Pancreas (tissue), 10 donors: ENCODE results near the gene PLPP1. TPM values are rescaled to one million over a fixed set of nuclear protein-coding genes. Genes with fewer than 3 reads are reported as not detected.

Experiments
- ATAC-seq, 4 donors: fragments of 200-7000 bp; cut with Tn5 transposase; one replicate each; pipeline versions ENCODE4 v1.8.0 to v1.9.1; 2020; ENCODE audit warnings: mild to moderate bottlenecking in 4 of 4, moderate library complexity in 4 of 4
- DNase-seq, 6 donors: peaks; one replicate each; pipeline ENCODE4 v3.0.0-alpha.2; 2020
- FAIRE-seq: peaks from 2 replicates; lab custom pipeline; 2012; peaks lifted over from hg19 to GRCh38; lab: Jason Lieb, UNC
- H3K27ac ChIP-seq, 4 donors: fragments of 200-600 bp; sonication (generic); 1 replicate in 3 of 4; 2 replicates in 1 of 4; pipeline versions ENCODE4 v1.5.0 to v1.8.0; 2020
- H3K27me3 ChIP-seq, 4 donors: fragments of 200-600 bp; one replicate each; pipeline ENCODE4 v1.8.0; 2021
- H3K36me3 ChIP-seq, 3 donors: fragments of 200-600 bp; sonication (generic) in 1 of 3; one replicate each; pipeline versions ENCODE4 v1.5.0 to v1.8.0; 2020 to 2021
- H3K4me1 ChIP-seq, 3 donors: fragments of 200-600 bp; one replicate each; pipeline ENCODE4 v1.8.0; 2021
- H3K4me3 ChIP-seq, 4 donors: fragments of 200-600 bp; sonication (generic) in 2 of 4; one replicate each; pipeline versions ENCODE4 v1.5.0 to v1.8.0; 2020 to 2021
- H3K9me3 ChIP-seq, 4 donors: fragments of 200-600 bp; one replicate each; pipeline ENCODE4 v1.8.0; 2021
- CTCF ChIP-seq, 4 donors: fragments of 200-600 bp; sonication (generic) in 3 of 4; IDR thresholded peaks; one replicate each; pipeline versions ENCODE4 v1.5.0 to v1.8.0; 2021; ENCODE audit warnings: antibody characterized with exemption in 4 of 4
- WGBS, 2 donors: extraction: QIAGEN DNeasy Blood & Tissue Kit; methylation state at CpG; one replicate each; pipeline ENCODE4 v1.1.7; 2013; 5-methylcytosine and 5-hydroxymethylcytosine counted together
- intact Hi-C, 3 donors: fragments of 100-400 bp; cut with DNase I; formaldehyde crosslinking; loops; one replicate each; pipeline versions ENCODE4 v1.11.1 to v1.14.2; 2022
- polyA plus RNA-seq, 2 donors: library from polyadenylated mRNA; stranded (reverse); fragments of 200-250 nt; gene quantifications; one replicate each; pipeline ENCODE4 v1.2.3, GENCODE V29; 2013
- total RNA-seq, 6 donors: library from RNA; stranded (reverse); fragmentation: NEBNext Ultra II Directional in 4 of 6; extraction: Animal tissue kit (Norgen Biotek cat#: 25700) in 4 of 6; gene quantifications; one replicate each; pipeline versions ENCODE4 v1.2.1 to v1.2.4, GENCODE V29; 2021 to 2023
- donor health status: healthy with polysubstance abuse.
- donor health status: DM: no; HTN: no; CAD: no; lungs with moderate emphysema.
- donor health status: DM: no; HTN: no; CAD: no.
- donor health status: control.
- donor health status: control.
- donor health status: Bipolar disorder and iron deficiency.
- donor health status: DM: yes; HTN: yes; CAD: no.
- donor health status: DM: no; HTN: no; CAD: no.
- donor health status: DM: no; HTN: no; CAD: no.
- donor health status: DM: yes; HTN: yes; CAD: no.

Gene PLPP1
- total and polyA plus RNA-seq, 8 donors, result 11.5 to 34.9 (median 20.6) TPM

- Histone ChIP-seq H3K9me3 (no peaks in the 10 kb centered on the region), H3K4me1 (peaks cover 3 to 18% (median 12%) of the 10 kb centered on the region in 3 donors), H3K4me3 (peak overlapping the region; percentile 64 to 81 (median 74)), H3K27me3 (no peaks in the 10 kb centered on the region), H3K36me3 (no peaks in the 10 kb centered on the region), H3K27ac (peak overlapping the region; percentile 78 to 93 (median 90))
- ATAC-seq (peak; percentile 28 to 37 (median 33)), FAIRE-seq (no peak), DNase-seq (no peak)
- TF ChIP-seq CTCF (IDR thresholded peaks at IDR 0.05), result no peak
- 10 to 12% methylated on average over 19 of the region's 19 CpGs for WGBS, 2 donors
- intact Hi-C loops, result no loop called here
These were observed 588 bp upstream of the PLPP1 start for GRCh38 chr5:55535199-55535905.

- no peak for TF ChIP-seq CTCF (IDR thresholded peaks at IDR 0.05)
- DNase-seq, result peak in 1 of 6 donors; percentile 46
These were observed 986 bp downstream of the PLPP1 start for GRCh38 chr5:55533521-55534435.

GRCh38 chr5:55530669-55531068, 4.1 kb downstream of the PLPP1 start:
- no peaks in the 10 kb centered on the region for H3K27me3 ChIP-seq
- peaks cover 3 to 20% (median 12%) of the 10 kb centered on the region in 3 donors for H3K4me1 ChIP-seq
- 88% methylated on average over 27 of the region's 27 CpGs for WGBS, 2 donors
- TF ChIP-seq CTCF (IDR thresholded peaks at IDR 0.05), result no peak
- ATAC-seq (no peak), DNase-seq (no peak), FAIRE-seq (no peak)
- H3K36me3 ChIP-seq, result no peaks in the 10 kb centered on the region
- H3K9me3 ChIP-seq, result no peaks in the 10 kb centered on the region
- intact Hi-C loops, result no loop called here
- no peak overlapping the region for H3K4me3 ChIP-seq
- no peak overlapping the region for H3K27ac ChIP-seq

More at GRCh38 chr5:55533521-55534435, 986 bp downstream of the PLPP1 start:
- H3K4me1 ChIP-seq, result peaks cover 3 to 18% (median 12%) of the 10 kb centered on the region in 3 donors
- no peaks in the 10 kb centered on the region for H3K9me3 ChIP-seq
- 2 to 3% methylated on average over 21 to 25 of the region's 25 CpGs for WGBS, 2 donors
- peak; percentile 45 to 61 (median 54) for ATAC-seq
- intact Hi-C loops, result no loop called here
- no peaks in the 10 kb centered on the region for H3K36me3 ChIP-seq
- peak overlapping the region; percentile 78 to 93 (median 90) for H3K27ac ChIP-seq
- no peak for FAIRE-seq
- no peaks in the 10 kb centered on the region for H3K27me3 ChIP-seq
- H3K4me3 ChIP-seq, result peak overlapping the region; percentile 64 to 81 (median 74)

- Histone ChIP-seq H3K27me3 (no peaks in the 10 kb centered on the region), H3K4me1 (peaks cover 6 to 27% (median 8%) of the 10 kb centered on the region in 3 donors), H3K36me3 (no peaks in the 10 kb centered on the region), H3K27ac (no peak overlapping the region), H3K4me3 (no peak overlapping the region), H3K9me3 (no peaks in the 10 kb centered on the region)
- FAIRE-seq (no peak), DNase-seq (no peak), ATAC-seq (no peak)
- intact Hi-C loops, result no loop called here
- no peak for TF ChIP-seq CTCF (IDR thresholded peaks at IDR 0.05)
- 46 to 51% methylated on average over 1 of the region's 1 CpG for WGBS, 2 donors
These were observed 9.9 kb downstream of the PLPP1 start for GRCh38 chr5:55524816-55525215.
